C4-2B (cell line): ENCODE data around the gene FAM200C.

Experiments
- H3K27ac ChIP-seq: fragments of 450-650 bp; 2 replicates; pipeline ENCODE4 v1.5.1; 2017
- CTCF ChIP-seq: fragments of 450-650 bp; conservative IDR thresholded peaks from 2 replicates; pipeline ENCODE4 v1.5.1; 2017; ENCODE audit warnings: mild to moderate bottlenecking
- ZFX ChIP-seq: fragments of 450-650 bp; IDR thresholded peaks from 2 replicates; pipeline ENCODE4 v1.6.1; 2017

FAM200C gene

GRCh38 chr5:160418561-160419457 is 19.0 kb upstream of the FAM200C start, which contains the start of gene SLU7:
SLU7 (minus strand) TSS chr5:160419081; CDS start chr5:160415294, 3,787 bp downstream.
- TF ChIP-seq ZFX (peak; percentile 43; the same call in 1 of the 2 replicates), CTCF (no peak)

GRCh38 chr5:160398806-160399205 is 1.0 kb downstream of the FAM200C start:
- H3K27ac ChIP-seq, result no peak overlapping the region

More at GRCh38 chr5:160418561-160419457, 19.0 kb upstream of the FAM200C start, which contains the start of gene SLU7:
- peak within 1 kb of the TSS; percentile 69 for H3K27ac ChIP-seq

DNA sequence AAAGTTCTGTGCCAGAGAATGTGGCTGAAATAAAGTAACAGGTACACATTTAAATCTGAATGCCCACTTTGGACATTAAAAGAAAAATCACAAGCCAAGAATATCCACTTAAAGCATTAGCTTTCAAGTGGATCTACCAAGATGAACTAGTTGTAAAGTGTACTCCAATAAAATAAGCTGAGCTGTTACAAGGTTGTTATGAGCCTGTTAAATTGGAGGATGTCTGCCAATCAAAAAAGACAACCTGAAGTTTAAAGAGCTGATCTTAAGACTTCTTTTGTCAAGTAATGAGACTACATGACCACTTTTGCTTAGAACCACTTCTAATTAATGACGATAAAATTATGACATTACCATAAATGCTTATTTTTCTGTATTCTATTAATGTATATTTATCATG is 2.4 kb downstream of the FAM200C start:
- TF ChIP-seq ZFX, result no peak
- no peak for TF ChIP-seq CTCF

More at GRCh38 chr5:160398806-160399205, 1.0 kb downstream of the FAM200C start:
- TF ChIP-seq ZFX (no peak), CTCF (no peak)

DNA sequence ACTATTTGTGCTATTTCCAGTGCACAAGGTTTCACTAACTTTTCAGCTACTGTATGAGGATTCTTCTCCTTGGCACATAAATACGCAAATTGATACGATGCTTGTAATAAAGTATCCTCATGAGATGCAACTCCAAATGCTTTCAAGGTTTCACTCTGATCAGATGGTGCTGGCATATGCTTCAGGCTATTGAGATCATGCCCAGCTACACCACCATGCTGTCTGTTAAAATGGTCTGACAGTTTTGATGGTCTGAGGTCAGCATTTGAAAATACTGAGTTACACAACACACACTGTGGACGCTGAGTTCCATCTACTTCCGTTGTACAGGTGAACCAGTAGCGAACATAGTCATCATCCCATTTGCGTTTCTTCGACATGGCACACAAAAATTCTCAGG is 4.7 kb downstream of the FAM200C start:
- TF ChIP-seq CTCF, result no peak
- no peak for TF ChIP-seq ZFX
- H3K27ac ChIP-seq, result no peak overlapping the region

More for the DNA sequence above, 2.4 kb downstream of the FAM200C start:
- no peak overlapping the region for H3K27ac ChIP-seq

DNA sequence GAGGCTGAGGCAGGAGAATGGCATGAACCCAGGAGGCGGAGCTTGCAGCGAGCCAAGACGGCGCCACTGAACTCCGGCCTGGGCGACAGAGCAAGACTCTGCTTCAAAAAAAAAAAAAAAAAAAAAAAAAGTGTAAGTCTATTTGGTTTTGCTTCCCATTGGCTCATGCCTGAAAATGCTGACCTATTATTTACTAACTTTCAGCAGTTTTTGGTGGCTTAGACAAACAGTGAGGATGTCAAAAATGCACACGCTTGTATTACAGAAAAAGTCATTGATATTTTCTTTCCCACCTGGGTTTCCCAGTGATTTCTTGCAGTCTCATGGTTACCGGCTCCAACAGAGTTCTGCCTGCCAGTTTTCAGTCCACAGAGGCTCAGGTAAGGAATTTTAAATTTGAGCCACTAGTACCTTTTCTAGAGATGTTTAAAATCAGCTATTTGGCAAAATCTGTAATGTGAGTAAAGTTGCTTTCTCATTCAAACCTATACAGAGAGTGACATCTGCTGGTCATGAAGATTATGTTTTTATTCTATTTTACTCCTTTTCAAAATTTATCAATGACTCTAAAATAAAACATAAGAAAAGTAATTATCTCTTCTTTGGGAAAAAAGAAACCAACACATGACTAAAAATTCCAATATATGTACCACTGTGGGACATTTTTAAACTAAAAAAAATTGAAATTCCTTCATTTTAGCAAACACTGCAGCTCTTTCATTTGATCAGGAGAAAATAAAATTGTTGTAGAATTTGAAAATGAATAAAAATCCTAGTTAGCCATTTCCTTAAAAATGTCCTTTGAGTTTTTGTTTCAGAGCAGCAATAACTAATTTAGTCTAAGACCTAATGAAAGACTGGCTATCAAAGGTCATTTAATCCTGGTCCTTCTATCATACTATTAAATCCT is 8.8 kb downstream of the FAM200C start:
- TF ChIP-seq CTCF, result peak; percentile 77
- TF ChIP-seq ZFX, result no peak
- H3K27ac ChIP-seq, result no peak overlapping the region

GRCh38 chr5:160387445-160387844 is 12.4 kb downstream of the FAM200C start:
- no peak overlapping the region for H3K27ac ChIP-seq
- TF ChIP-seq ZFX, result no peak

DNA sequence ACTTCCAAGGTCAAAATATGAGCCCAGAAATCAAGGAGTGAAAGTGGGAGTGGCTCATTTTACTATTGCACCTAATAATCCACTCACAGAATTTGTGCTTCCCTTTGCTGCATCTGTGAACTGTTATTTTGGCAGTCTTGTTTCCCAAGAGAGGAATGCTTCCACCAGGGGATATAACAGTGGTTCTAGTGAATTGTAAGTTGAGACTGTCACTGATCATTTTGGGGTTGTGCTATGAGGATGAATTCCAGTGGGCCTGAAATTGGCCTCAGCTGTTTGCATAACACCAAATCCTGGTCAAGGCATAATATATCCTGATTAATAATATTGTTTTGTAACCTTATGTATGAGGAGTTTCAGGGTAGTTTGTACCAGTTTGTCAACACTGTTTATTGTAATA is 14.4 kb downstream of the FAM200C start:
- H3K27ac ChIP-seq, result no peak overlapping the region
- TF ChIP-seq ZFX (no peak), CTCF (no peak)
